Stimulated activated CD8-positive, alpha-beta memory T cell treated with anti-CD3 and anti-CD28 coated beads, Interleukin-7, amount 100 ng/mL, for 48 hours (primary cell): ENCODE measurements around the gene EDDM3A.
"Not testable (repeated sequence)": the region's sequence is repeated elsewhere in the genome, so short reads cannot be mapped to it uniquely, and the experiment has no call there.

ENCODE experiments used
- DNase-seq, 2 donors: peaks; one replicate each; pipeline ENCODE4 v3.0.0-alpha.2; 2020; ENCODE audit warnings: low read depth in 1 of 2; ENCODE audit errors: extremely low read depth in 1 of 2

Gene EDDM3A

GRCh38 chr14:20732979-20733635, 12.6 kb upstream of the EDDM3A start:
- DNase-seq, result no peak

- no peak for DNase-seq
Observed at GRCh38 chr14:20733684-20734429, 11.8 kb upstream of the EDDM3A start.

GRCh38 chr14:20734430-20734806, 11.3 kb upstream of the EDDM3A start:
- no peak for DNase-seq

GRCh38 chr14:20738292-20738691, 7.4 kb upstream of the EDDM3A start:
- not testable (repeated sequence) for DNase-seq

- no peak for DNase-seq
Observed at GRCh38 chr14:20742132-20742531, 3.6 kb upstream of the EDDM3A start.

GRCh38 chr14:20743556-20743955, 2.1 kb upstream of the EDDM3A start:
- no peak for DNase-seq

GRCh38 chr14:20746566-20746965, 879 bp downstream of the EDDM3A start:
- DNase-seq, result no peak

GRCh38 chr14:20748439-20748838, 2.8 kb downstream of the EDDM3A start:
- no peak for DNase-seq

GRCh38 chr14:20750194-20750593, 4.5 kb downstream of the EDDM3A start:
- no peak for DNase-seq

GRCh38 chr14:20751963-20752562, 6.4 kb downstream of the EDDM3A start:
- no peak for DNase-seq

- DNase-seq, result no peak
Observed at GRCh38 chr14:20754308-20754707, 8.6 kb downstream of the EDDM3A start.

GRCh38 chr14:20755037-20755436, 9.3 kb downstream of the EDDM3A start:
- no peak for DNase-seq

- no peak for DNase-seq
Observed at GRCh38 chr14:20757965-20758364, 12.3 kb downstream of the EDDM3A start.

- DNase-seq, result not testable (repeated sequence)
Observed at GRCh38 chr14:20759465-20759864, 13.8 kb downstream of the EDDM3A start.

- no peak for DNase-seq
Observed at GRCh38 chr14:20760950-20761349, 15.3 kb downstream of the EDDM3A start.

GRCh38 chr14:20768593-20768892, 22.9 kb downstream of the EDDM3A start:
- no peak for DNase-seq

GRCh38 chr14:20769421-20769820, 23.7 kb downstream of the EDDM3A start:
- DNase-seq, result no peak

- no peak for DNase-seq
Observed at GRCh38 chr14:20772650-20773049, 27.0 kb downstream of the EDDM3A start.

- DNase-seq, result no peak
Observed at GRCh38 chr14:20774258-20774824, 28.7 kb downstream of the EDDM3A start.

- no peak for DNase-seq
Observed at GRCh38 chr14:20775043-20775442, 29.4 kb downstream of the EDDM3A start.

- no peak for DNase-seq
Observed at GRCh38 chr14:20775901-20776300, 30.2 kb downstream of the EDDM3A start.

- DNase-seq, result no peak
Observed at GRCh38 chr14:20781803-20782202, 36.1 kb downstream of the EDDM3A start.
